ENCODE measurements around the gene CWC25. TPM values are rescaled to one million over a fixed set of nuclear protein-coding genes. Genes with fewer than 3 reads are reported as not detected.
A peak's percentile ranks its signal among the peaks of the same experiment; 100 is the strongest.
"Not testable (repeated sequence)": the region's sequence is repeated elsewhere in the genome, so short reads cannot be mapped to it uniquely, and the experiment has no call there.

The CWC25 gene
- total RNA-seq, 4 donors from 2014 or later = 24.2 to 49.8 (median 33.3) TPM

GRCh38 chr17:38867179-38867967, 42.3 kb upstream of the CWC25 start:
- WGBS, 2 donors = 31 to 42% methylated on average over 31 of the region's 31 CpGs
- DNase-seq (ENCODE audit: low spot score in 2 of 2) = peak; percentile 62 to 85

GRCh38 chr17:38864636-38865398, 39.7 kb upstream of the CWC25 start:
- DNase-seq (ENCODE audit: low spot score in 2 of 2) = no peak
- TF ChIP-seq POLR2A (IDR thresholded peaks at IDR 0.05) = no peak
- TF ChIP-seq CTCF (IDR thresholded peaks at IDR 0.05) = no peak
- no peak overlapping the region for H3K4me3 ChIP-seq (ENCODE audit: low read depth, poor library complexity, severe bottlenecking)
- intact Hi-C loops (cut with DNase I; ENCODE audit: low total_unique reads) = no loop called here
- 59 to 74% methylated on average over 11 of the region's 11 CpGs for WGBS, 2 donors

More at GRCh38 chr17:38867179-38867967, 42.3 kb upstream of the CWC25 start:
- TF ChIP-seq CTCF (IDR thresholded peaks at IDR 0.05) (no peak), POLR2A (IDR thresholded peaks at IDR 0.05) (no peak)
- no peak overlapping the region for H3K4me3 ChIP-seq (ENCODE audit: low read depth, poor library complexity, severe bottlenecking)
- intact Hi-C loops (cut with DNase I; ENCODE audit: low total_unique reads) = no loop called here

GRCh38 chr17:38861399-38861843, 36.3 kb upstream of the CWC25 start:
- TF ChIP-seq CTCF (IDR thresholded peaks at IDR 0.05) (no peak), POLR2A (IDR thresholded peaks at IDR 0.05) (no peak)
- H3K4me3 ChIP-seq (ENCODE audit: low read depth, poor library complexity, severe bottlenecking) = no peak overlapping the region
- intact Hi-C loops (cut with DNase I; ENCODE audit: low total_unique reads) = no loop called here
- WGBS, 2 donors = 31 to 34% methylated on average over 8 of the region's 8 CpGs
- DNase-seq (ENCODE audit: low spot score in 2 of 2) = no peak

GRCh38 chr17:38857271-38857670, 32.1 kb upstream of the CWC25 start:
- WGBS, 2 donors = 54 to 63% methylated on average over 5 of the region's 5 CpGs
- no peak for DNase-seq (ENCODE audit: low spot score in 2 of 2)
- intact Hi-C loops (cut with DNase I; ENCODE audit: low total_unique reads) = no loop called here
- TF ChIP-seq POLR2A (IDR thresholded peaks at IDR 0.05) = no peak
- no peak for TF ChIP-seq CTCF (IDR thresholded peaks at IDR 0.05)
- H3K4me3 ChIP-seq (ENCODE audit: low read depth, poor library complexity, severe bottlenecking) = no peak overlapping the region

- H3K4me3 ChIP-seq (ENCODE audit: low read depth, poor library complexity, severe bottlenecking); DNase-seq (ENCODE audit: low spot score in 2 of 2); intact Hi-C loops (cut with DNase I; ENCODE audit: low total_unique reads): not testable (repeated sequence)
- WGBS, 2 donors = 83 to 86% methylated on average over 28 of the region's 28 CpGs
Observed at GRCh38 chr17:38855101-38855714, 30.1 kb upstream of the CWC25 start.
